HPDE6-E6E7 (cell line): ENCODE data around the gene ALDH4A1.
"Not testable (repeated sequence)": the region's sequence is repeated elsewhere in the genome, so short reads cannot be mapped to it uniquely, and the experiment has no call there.

Source experiments
- DNase-seq: peaks from one replicate; pipeline ENCODE4 v3.0.0; 2011; ENCODE audit warnings: missing footprints; ENCODE audit errors: extremely low spot score

ALDH4A1 gene

GRCh38 chr1:18858070-18858688 lies 44.2 kb downstream of the ALDH4A1 start:
- DNase-seq: no peak

- DNase-seq: no peak
Measured at GRCh38 chr1:18856435-18856834, 45.9 kb downstream of the ALDH4A1 start.

- DNase-seq: no peak
Measured at GRCh38 chr1:18855573-18855972, 46.8 kb downstream of the ALDH4A1 start.

GRCh38 chr1:18854331-18855025 lies 47.9 kb downstream of the ALDH4A1 start:
- no peak for DNase-seq

- no peak for DNase-seq
Measured at GRCh38 chr1:18852501-18852900, 49.9 kb downstream of the ALDH4A1 start.

- DNase-seq: no peak
Measured at GRCh38 chr1:18849261-18849711, 53.1 kb downstream of the ALDH4A1 start.

- not testable (repeated sequence) for DNase-seq
Measured at GRCh38 chr1:18847723-18848122, 54.6 kb downstream of the ALDH4A1 start.

GRCh38 chr1:18840145-18840544 lies 62.2 kb downstream of the ALDH4A1 start:
- no peak for DNase-seq

GRCh38 chr1:18836654-18837053 lies 65.7 kb downstream of the ALDH4A1 start:
- DNase-seq: no peak

- not testable (repeated sequence) for DNase-seq
Measured at GRCh38 chr1:18832319-18832718, 70.0 kb downstream of the ALDH4A1 start.

GRCh38 chr1:18831656-18832055 lies 70.7 kb downstream of the ALDH4A1 start:
- DNase-seq: no peak

- DNase-seq: no peak
Measured at GRCh38 chr1:18830596-18830995, 71.8 kb downstream of the ALDH4A1 start.

GRCh38 chr1:18829671-18830070 lies 72.7 kb downstream of the ALDH4A1 start:
- DNase-seq: no peak

GRCh38 chr1:18828224-18828623 lies 74.1 kb downstream of the ALDH4A1 start:
- DNase-seq: no peak

GRCh38 chr1:18823438-18823837 lies 78.9 kb downstream of the ALDH4A1 start:
- no peak for DNase-seq
